ENCODE measurements around the gene PRH2. TPM values are rescaled to one million over a fixed set of nuclear protein-coding genes. Genes with fewer than 3 reads are reported as not detected.

PRH2 gene
- polyA plus RNA-seq, 1 of the 3 experiments (the other 2 are of a cell fraction) = not detected

DNA sequence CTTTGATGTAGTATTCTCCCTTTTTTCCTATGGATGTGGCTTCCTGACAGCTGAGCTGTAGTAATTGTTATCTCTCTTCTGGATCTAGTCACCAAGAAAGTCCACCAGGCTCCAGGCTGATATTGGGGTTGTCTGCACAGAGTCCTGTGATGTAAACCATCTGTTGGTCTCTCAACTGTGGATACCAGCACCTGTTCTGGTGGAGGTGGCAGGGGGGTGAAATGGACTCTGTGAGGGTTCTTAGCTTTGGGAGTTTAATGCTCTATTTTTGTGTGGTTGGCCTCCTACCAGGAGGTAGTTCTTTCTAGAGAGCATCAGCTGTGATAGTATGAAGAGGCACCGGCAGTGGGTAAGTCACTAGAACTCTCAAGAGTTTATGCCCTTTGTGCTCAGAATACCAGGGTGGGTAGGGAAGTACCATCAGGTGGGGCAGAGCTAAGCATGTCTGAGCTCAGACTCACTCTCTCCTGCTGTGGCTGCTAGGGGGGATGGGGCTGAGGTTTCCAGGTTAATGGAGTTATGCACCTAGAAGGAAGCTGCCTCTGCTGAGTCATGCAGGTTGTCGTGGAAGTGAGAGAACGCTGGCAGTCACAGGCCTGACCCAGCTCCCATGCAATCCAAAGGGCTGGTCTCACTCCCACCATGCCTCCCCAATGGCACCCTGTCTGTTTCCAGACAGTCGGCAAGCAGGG, 13.0 kb downstream of the PRH2 start:
- TF ChIP-seq GATA2 (CRISPR knock-in tag; IDR thresholded peaks at IDR 0.05) (no peak), PBX3 (IDR thresholded peaks at IDR 0.05) (no peak), ELF1 (IDR thresholded peaks at IDR 0.05) (no peak), SIN3A (IDR thresholded peaks at IDR 0.05; ENCODE audit: borderline replicate concordance, low read depth, low read length) (no peak), RFX5 (IDR thresholded peaks at IDR 0.05; ENCODE audit: low read length) (no peak), MAX (IDR thresholded peaks at IDR 0.05; ENCODE audit: low read depth) (no peak), MEF2A (IDR thresholded peaks at IDR 0.05; ENCODE audit: borderline replicate concordance, low read depth) (no peak), NFIC (IDR thresholded peaks at IDR 0.05; ENCODE audit: borderline replicate concordance) (no peak), EZH2phosphoT487 (IDR thresholded peaks at IDR 0.05; ENCODE audit: borderline replicate concordance, low read depth) (no peak), POLR2AphosphoS5 (IDR thresholded peaks at IDR 0.05; ENCODE audit: low read depth, low read length) (no peak), RXRA (IDR thresholded peaks at IDR 0.05; ENCODE audit: borderline replicate concordance, low read depth) (no peak), TAF1 (IDR thresholded peaks at IDR 0.05; ENCODE audit: borderline replicate concordance, low read depth, low read length) (no peak), GABPA (IDR thresholded peaks at IDR 0.05; ENCODE audit: low read depth) (no peak)
- TF ChIP-seq, protein P1, sequence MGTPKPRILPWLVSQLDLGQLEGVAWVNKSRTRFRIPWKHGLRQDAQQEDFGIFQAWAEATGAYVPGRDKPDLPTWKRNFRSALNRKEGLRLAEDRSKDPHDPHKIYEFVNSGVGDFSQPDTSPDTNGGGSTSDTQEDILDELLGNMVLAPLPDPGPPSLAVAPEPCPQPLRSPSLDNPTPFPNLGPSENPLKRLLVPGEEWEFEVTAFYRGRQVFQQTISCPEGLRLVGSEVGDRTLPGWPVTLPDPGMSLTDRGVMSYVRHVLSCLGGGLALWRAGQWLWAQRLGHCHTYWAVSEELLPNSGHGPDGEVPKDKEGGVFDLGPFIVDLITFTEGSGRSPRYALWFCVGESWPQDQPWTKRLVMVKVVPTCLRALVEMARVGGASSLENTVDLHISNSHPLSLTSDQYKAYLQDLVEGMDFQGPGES (IDR thresholded peaks at IDR 0.05; ENCODE audit: low read depth, low read length) = no peak
- TF ChIP-seq, protein P2, sequence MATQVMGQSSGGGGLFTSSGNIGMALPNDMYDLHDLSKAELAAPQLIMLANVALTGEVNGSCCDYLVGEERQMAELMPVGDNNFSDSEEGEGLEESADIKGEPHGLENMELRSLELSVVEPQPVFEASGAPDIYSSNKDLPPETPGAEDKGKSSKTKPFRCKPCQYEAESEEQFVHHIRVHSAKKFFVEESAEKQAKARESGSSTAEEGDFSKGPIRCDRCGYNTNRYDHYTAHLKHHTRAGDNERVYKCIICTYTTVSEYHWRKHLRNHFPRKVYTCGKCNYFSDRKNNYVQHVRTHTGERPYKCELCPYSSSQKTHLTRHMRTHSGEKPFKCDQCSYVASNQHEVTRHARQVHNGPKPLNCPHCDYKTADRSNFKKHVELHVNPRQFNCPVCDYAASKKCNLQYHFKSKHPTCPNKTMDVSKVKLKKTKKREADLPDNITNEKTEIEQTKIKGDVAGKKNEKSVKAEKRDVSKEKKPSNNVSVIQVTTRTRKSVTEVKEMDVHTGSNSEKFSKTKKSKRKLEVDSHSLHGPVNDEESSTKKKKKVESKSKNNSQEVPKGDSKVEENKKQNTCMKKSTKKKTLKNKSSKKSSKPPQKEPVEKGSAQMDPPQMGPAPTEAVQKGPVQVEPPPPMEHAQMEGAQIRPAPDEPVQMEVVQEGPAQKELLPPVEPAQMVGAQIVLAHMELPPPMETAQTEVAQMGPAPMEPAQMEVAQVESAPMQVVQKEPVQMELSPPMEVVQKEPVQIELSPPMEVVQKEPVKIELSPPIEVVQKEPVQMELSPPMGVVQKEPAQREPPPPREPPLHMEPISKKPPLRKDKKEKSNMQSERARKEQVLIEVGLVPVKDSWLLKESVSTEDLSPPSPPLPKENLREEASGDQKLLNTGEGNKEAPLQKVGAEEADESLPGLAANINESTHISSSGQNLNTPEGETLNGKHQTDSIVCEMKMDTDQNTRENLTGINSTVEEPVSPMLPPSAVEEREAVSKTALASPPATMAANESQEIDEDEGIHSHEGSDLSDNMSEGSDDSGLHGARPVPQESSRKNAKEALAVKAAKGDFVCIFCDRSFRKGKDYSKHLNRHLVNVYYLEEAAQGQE (IDR thresholded peaks at IDR 0.05; ENCODE audit: low read depth, low read length) = no peak
- Histone ChIP-seq H2AFZ (ENCODE audit: low read depth) (no peak overlapping the region), H3K9me3 (peaks cover 7% of the 10 kb centered on the region; the same call in 1 of the 2 replicates), H4K20me1 (ENCODE audit: insufficient read depth) (no peaks in the 10 kb centered on the region), H3K27me3 (ENCODE audit: insufficient read depth) (no peaks in the 10 kb centered on the region), H3K9me2 (no peaks in the 10 kb centered on the region; the same call in 1 of the 2 replicates), H3K4me1 (ENCODE audit: control insufficient read depth in 1 of 2, insufficient read depth in 2 of 2, low read depth in 1 of 2, low read length in 1 of 2) (peaks cover 0 to 4% of the 10 kb centered on the region in 2 experiments; a peak in 1 of 4 replicates), H3K9ac (no peak overlapping the region), H3F3A (replicated peaks; ENCODE audit: insufficient read depth) (peaks cover 5% of the 10 kb centered on the region), H3K36me3 (replicated peaks in 1 of 2; ENCODE audit: control insufficient read depth in 1 of 2, insufficient read depth in 2 of 2, low read length in 1 of 2) (peaks cover 0 to 2% of the 10 kb centered on the region in 2 experiments), H3K27ac (ENCODE audit: low read depth in 2 of 2, low read length in 1 of 2) (no peak overlapping the region; a peak in 1 of 4 replicates), H3K79me2 (ENCODE audit: insufficient read depth) (no peaks in the 10 kb centered on the region), H3K4me2 (no peak overlapping the region), H3K4me3 (ENCODE audit: low read depth in 2 of 2, low read length in 1 of 2) (no peak overlapping the region)
- POLR2A ChIA-PET = no interaction called here
- CTCF ChIA-PET = no interaction called here
- no peak for DNase-seq
- 80% methylated on average over 4 of the region's 4 CpGs for WGBS (ENCODE audit: low lambda C conversion rate)

All from SK-N-SH (cell line).